Stimulated activated naive CD8-positive, alpha-beta T cell treated with anti-CD3 and anti-CD28 coated beads, Interleukin-15, Interleukin-2, amounts not matched to agents 100 ng/mL and 50 ng/mL, for 24 hours (primary cell): ENCODE measurements around the gene CPB2.

Source experiments
- H3K27ac Mint-ChIP-seq: one replicate; pipeline ENCODE4 v1.8.0; 2021; ENCODE audit warnings: mild to moderate bottlenecking, mixed read lengths
- H3K27me3 Mint-ChIP-seq: one replicate; pipeline ENCODE4 v1.8.0; 2021; ENCODE audit warnings: mixed read lengths
- H3K36me3 Mint-ChIP-seq: one replicate; pipeline ENCODE4 v1.8.0; 2021; ENCODE audit warnings: low read depth, mixed read lengths
- H3K4me1 Mint-ChIP-seq: one replicate; pipeline ENCODE4 v1.8.0; 2021; ENCODE audit warnings: low read depth, mixed read lengths
- H3K4me3 Mint-ChIP-seq: one replicate; pipeline ENCODE4 v1.8.0; 2021; ENCODE audit warnings: mild to moderate bottlenecking, mixed read lengths
- H3K9me3 Mint-ChIP-seq: one replicate; pipeline ENCODE4 v1.8.0; 2021; ENCODE audit warnings: mixed read lengths

CPB2 gene

DNA sequence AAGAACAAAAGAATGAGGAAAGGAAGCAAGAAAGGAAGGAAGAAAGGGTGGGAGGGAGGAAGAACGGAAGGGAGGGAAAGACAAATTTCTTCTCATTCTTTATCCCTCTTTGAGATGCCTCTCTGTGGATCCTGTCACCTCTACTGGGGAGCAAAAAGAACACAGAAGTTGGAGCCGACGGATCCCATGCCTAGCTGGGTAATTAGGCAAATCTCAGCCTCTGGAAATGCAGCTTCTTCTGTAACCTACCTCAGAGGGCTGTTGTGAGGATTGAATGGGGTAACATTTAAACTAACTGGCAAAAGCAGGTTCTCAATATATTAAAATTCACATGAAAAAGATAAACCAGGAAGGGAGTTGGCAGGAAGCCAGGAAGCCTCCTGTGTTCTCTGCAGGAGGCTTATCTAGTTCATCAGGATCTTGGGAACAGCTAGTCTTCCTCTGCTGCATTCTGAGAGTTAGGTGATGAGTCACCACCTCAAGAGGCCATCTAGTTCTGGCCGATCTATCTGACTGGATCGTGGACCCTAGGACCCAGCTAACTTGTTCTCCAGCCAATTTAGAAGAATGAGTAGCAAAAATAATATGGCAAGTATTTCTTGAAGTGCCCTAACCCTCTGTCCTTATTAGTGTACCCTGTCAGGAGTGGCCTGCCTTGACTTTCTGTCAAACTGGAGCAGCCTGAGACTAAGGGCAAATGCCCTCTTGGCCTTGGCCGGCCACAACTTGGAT lies 15.2 kb upstream of the CPB2 start:
- H3K4me1 Mint-ChIP-seq, result peaks cover 15% of the 10 kb centered on the region
- no peaks in the 10 kb centered on the region for H3K27me3 Mint-ChIP-seq
- no peak overlapping the region for H3K4me3 Mint-ChIP-seq
- peaks cover 2% of the 10 kb centered on the region for H3K36me3 Mint-ChIP-seq
- no peaks in the 10 kb centered on the region for H3K9me3 Mint-ChIP-seq
- no peak overlapping the region for H3K27ac Mint-ChIP-seq

DNA sequence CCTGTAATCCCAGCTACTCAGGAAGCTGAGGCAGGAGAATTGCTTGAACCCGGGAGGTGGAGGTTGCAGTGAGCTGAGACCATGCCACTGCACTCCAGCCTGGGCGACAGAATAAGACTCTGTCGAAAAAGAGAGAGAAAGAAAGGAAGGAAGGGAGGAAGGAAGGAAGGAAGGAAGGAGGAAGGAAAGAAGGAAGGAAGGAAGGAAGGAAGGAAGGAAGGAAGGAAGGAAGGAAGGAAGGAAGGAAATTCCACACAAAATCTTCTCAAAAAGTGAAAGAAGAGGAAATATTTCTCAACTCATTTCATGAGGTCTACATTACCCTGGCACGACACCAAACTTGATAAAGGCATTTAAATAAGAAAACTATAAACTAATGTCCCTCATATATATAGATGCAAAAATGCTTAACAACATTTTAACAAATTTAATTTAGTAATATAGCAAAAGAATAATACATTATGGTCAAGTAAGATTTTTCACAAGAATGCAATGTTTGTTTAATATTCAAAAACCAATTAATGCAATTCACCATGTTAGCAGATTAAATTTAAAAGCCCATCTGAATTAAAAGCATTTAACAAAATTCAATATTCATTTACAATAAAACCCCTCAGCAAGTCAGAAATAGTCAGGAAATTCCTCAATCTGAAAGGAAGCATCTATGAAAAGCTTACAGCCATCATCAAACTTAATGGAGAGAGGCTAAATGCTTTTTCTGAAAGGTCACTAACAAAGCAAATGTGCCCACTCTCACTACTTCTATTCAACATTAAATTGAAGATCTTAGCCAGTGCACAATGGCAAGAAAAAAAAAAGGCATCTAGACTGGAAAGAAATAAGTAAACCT lies 12.0 kb upstream of the CPB2 start:
- Mint-ChIP-seq H3K27ac (no peak overlapping the region), H3K4me1 (no peaks in the 10 kb centered on the region), H3K36me3 (no peaks in the 10 kb centered on the region), H3K4me3 (no peak overlapping the region), H3K9me3 (no peaks in the 10 kb centered on the region), H3K27me3 (peaks cover 3% of the 10 kb centered on the region)

DNA sequence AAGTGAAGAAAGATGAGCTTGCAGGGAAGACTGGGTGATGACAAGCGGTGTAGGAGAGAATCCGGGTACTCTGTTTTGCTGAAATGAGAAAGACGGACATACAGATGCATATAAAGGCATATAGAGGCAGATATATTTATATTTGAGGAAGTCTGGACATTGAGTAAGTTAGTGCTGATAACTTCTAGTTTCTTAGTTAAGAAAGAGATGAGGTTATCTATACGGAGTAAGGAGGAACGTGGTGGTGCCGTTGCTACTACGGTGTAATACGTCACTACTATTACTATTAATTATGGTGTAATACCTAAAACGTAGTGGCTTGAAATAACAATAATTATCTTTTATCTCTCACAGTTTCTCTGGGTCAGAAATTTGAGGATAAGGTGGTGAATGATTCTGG lies 9.8 kb upstream of the CPB2 start:
- Mint-ChIP-seq H3K4me3 (no peak overlapping the region), H3K27ac (no peak overlapping the region), H3K27me3 (peaks cover 9% of the 10 kb centered on the region), H3K9me3 (no peaks in the 10 kb centered on the region), H3K36me3 (no peaks in the 10 kb centered on the region), H3K4me1 (no peaks in the 10 kb centered on the region)

DNA sequence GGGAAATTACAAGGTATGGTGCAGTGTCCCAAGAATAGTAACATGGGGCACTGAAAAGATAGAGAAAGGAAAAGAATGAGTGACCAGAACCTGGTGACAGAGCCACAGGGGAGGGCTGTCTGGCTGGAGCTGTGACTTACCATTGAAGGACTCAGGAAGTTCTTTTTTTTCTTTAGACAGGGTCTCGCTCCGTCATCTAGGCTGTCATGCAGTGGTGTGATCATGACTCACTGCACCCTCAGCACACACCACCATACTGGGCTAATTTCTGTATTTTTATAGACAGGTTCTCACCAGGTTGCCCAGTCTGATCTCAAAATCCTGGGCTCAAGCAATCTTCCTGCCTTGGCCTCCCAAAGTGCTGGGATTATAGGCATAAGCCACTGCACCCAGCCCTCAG lies 8.8 kb upstream of the CPB2 start:
- Mint-ChIP-seq H3K4me1 (no peaks in the 10 kb centered on the region), H3K4me3 (no peak overlapping the region), H3K9me3 (no peaks in the 10 kb centered on the region), H3K27ac (no peak overlapping the region), H3K36me3 (no peaks in the 10 kb centered on the region), H3K27me3 (peaks cover 15% of the 10 kb centered on the region)

DNA sequence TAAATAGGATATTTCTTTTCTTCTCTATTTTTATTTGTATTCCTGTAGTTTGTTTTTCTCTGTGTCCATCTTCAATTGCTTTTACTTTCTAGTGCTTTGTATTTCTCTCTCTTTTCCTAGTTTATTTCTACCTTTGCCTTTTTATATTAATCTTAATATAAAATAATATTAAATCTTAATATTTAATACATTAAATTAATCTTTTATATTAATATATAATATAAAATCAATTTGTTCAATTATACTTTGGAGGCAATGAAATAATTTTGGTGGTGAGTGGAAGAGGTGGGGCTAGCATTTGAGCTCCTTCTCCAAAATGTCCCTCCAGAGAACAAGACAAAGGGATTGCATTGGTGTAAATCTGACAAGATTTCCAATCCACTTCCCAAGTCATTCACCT lies 6.3 kb upstream of the CPB2 start:
- Mint-ChIP-seq H3K36me3 (no peaks in the 10 kb centered on the region), H3K4me3 (no peak overlapping the region), H3K4me1 (peaks cover 7% of the 10 kb centered on the region), H3K9me3 (no peaks in the 10 kb centered on the region), H3K27ac (no peak overlapping the region), H3K27me3 (peaks cover 16% of the 10 kb centered on the region)

DNA sequence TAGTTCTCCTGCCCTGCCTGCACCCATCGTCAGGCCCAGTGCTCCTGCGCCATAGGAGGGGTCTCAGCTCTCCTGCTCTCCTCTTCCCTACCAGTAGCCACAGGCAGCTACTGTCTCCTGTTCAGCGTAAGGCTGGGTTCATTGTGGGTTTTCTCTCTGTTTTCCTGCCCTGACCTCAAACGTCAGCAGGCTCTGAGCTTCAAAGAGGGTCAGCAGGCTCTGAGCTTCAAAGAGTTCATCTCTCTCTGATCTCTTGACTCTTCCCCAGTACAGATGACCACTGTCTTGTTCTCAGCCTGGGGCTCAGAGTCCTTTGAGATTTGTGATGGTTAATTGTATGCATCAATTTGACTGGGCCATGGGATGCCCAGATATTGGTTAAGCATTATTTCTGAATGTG lies 4.6 kb upstream of the CPB2 start:
- H3K27me3 Mint-ChIP-seq, result peaks cover 16% of the 10 kb centered on the region
- H3K36me3 Mint-ChIP-seq, result no peaks in the 10 kb centered on the region
- no peaks in the 10 kb centered on the region for H3K9me3 Mint-ChIP-seq
- H3K4me1 Mint-ChIP-seq, result peaks cover 9% of the 10 kb centered on the region
- no peak overlapping the region for H3K27ac Mint-ChIP-seq
- no peak overlapping the region for H3K4me3 Mint-ChIP-seq

DNA sequence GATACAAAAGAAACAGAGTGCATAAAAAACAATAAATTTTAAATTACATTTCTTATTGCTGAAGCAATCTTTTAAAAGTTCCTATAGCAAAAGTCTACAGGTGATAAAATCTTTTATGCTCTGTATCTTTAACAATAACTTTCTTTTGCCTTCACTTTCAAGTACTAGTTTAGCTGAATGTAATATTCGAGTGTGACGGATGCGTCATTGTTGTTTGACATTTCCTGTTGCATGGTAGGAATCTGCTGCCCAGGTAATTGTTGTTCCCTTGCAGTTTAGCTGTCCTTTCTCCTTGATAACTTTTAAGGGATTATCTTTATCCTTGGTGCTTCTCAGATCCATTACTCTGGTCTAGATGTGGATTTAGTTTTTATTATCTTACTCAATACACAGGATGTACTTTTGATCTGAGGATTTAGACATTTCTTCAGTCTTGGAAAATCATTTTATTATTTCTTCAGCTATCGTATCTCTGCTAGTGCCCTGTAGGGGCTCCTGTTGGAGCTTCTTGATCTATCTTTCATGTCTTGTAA lies 2.1 kb upstream of the CPB2 start:
- Mint-ChIP-seq H3K36me3 (no peaks in the 10 kb centered on the region), H3K27me3 (peaks cover 13% of the 10 kb centered on the region), H3K4me3 (no peak overlapping the region), H3K9me3 (no peaks in the 10 kb centered on the region), H3K4me1 (peaks cover 9% of the 10 kb centered on the region), H3K27ac (no peak overlapping the region)

DNA sequence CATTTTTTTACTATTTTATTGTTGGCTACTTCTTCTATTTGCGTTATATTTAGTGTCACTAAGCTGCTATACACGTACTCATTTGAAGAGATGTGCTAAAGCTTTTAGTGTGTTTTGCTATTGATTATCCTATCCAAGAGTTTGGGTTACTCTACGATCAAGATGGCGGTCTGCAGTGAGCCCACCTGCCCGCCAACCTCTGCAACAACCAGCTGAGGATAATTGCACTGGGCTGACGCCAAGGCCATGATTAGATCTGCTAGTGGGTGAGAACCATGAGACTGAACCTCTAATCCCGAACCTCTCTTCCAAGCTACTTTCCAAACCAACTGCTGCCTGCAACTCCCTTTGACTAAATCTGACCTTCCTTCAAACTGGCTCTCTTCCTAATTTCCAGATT lies 1.8 kb downstream of the CPB2 start:
- H3K27me3 Mint-ChIP-seq, result no peaks in the 10 kb centered on the region
- H3K4me1 Mint-ChIP-seq, result peaks cover 9% of the 10 kb centered on the region
- H3K36me3 Mint-ChIP-seq, result no peaks in the 10 kb centered on the region
- no peaks in the 10 kb centered on the region for H3K9me3 Mint-ChIP-seq
- no peak overlapping the region for H3K4me3 Mint-ChIP-seq
- H3K27ac Mint-ChIP-seq, result no peak overlapping the region

DNA sequence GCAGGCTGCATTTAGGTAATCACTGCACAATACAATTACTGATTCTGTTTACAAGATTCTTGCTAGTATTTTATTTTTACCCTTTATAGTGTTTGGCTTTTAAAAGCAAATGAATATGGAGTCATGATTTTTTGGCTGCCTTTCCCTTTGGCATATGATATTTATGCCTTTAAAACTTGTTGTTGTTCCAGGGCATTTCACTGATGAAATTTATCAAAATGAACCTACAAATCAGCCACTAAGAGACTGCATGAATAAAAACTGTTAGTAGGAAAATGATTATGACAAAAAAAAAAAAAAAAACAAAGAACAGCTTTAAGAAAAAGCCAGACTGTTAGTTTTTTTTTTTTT lies 2.6 kb downstream of the CPB2 start:
- H3K4me1 Mint-ChIP-seq, result peaks cover 8% of the 10 kb centered on the region

DNA sequence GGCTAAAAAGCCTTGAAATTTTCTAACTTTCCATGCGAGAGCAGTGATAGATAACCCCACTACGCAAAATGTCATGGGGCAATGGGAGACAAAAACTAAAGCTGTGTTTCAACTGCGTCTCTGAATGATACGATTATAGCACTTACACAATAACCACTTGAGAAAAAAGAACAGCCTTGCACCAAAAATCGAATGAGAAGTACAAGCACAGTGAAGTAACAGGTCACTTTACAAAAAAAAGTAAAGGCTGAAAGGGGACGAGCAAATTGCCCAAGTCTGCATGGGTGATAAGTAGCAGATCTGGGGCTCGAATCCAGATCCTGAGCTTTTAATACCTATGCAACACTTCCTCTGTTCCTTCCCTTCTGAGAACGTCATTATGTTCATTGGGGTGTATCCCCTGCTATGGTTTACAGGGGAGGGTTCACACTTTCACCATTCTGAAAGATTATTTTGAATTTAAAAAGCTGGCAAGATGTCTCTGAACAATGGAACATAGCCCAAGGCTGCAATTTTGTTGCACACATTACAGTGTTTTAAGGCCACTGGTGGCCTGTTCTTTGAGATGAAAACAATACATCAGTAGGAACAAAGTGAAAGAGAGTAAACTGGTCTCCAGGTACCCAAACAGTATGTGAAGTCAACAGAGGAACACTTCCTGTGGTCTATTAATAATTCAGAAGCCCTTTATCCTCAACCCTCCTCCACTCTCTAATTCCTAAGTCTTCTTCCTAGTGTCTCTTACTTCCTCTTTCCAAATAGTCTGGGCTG lies 3.2 kb downstream of the CPB2 start:
- Mint-ChIP-seq H3K27ac (no peak overlapping the region), H3K27me3 (no peaks in the 10 kb centered on the region), H3K9me3 (no peaks in the 10 kb centered on the region), H3K4me1 (peaks cover 3% of the 10 kb centered on the region), H3K36me3 (no peaks in the 10 kb centered on the region), H3K4me3 (no peak overlapping the region)

More for the DNA sequence above, 2.6 kb downstream of the CPB2 start:
- no peak overlapping the region for H3K27ac Mint-ChIP-seq
- no peaks in the 10 kb centered on the region for H3K27me3 Mint-ChIP-seq
- H3K4me3 Mint-ChIP-seq, result no peak overlapping the region
- no peaks in the 10 kb centered on the region for H3K36me3 Mint-ChIP-seq
- no peaks in the 10 kb centered on the region for H3K9me3 Mint-ChIP-seq

DNA sequence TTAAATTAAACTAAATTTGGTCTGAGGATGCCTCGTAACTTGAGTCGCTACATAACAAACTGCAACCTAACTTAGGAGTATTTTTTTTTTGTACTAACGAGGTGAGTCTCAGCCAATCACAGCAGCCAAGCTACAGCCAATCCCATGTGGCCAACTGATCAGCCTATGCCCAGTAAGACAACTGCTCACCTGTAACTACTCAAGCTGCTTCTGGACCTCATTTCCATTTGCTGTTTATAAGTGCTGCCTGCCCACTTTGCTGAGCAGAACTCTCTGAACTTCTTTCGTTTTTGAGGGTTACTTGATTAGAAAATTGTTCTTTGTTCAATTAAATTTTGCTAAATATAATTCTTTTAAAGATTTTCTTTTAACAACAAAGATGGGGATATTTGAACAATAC lies 3.8 kb downstream of the CPB2 start:
- H3K4me1 Mint-ChIP-seq, result peaks cover under 1% of the 10 kb centered on the region
- H3K36me3 Mint-ChIP-seq, result no peaks in the 10 kb centered on the region
- no peak overlapping the region for H3K27ac Mint-ChIP-seq
- H3K9me3 Mint-ChIP-seq, result no peaks in the 10 kb centered on the region
- H3K27me3 Mint-ChIP-seq, result no peaks in the 10 kb centered on the region
- no peak overlapping the region for H3K4me3 Mint-ChIP-seq

DNA sequence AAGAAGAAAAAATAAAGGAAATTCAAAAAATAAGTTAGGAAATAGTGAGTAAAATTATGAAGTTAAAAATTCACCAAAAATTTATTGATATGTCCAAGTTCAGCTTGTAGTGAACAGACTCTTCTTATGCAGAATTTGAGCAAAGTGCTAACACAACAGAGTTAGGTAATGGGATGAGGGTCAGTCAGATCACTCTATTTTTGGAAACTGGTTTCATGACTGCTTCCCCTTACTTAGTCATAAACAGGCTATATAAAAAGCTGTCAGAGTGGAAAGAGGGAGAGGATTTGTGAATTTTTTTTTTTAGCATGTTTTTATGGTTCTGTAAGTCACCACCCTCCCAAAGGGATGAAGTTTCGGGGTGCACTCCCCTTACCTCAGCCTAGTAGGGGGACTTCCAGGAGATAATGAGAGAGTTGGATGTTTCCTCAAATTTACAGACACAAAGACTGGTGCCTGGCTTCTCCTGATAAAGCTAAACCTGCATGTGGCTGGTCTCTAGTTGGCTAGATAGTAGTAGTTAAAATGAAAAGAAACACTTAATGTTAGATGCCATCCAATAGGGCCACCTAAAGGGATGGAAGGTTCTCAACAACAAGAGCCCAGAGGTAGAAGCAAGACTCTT lies 4.5 kb downstream of the CPB2 start:
- Mint-ChIP-seq H3K4me3 (no peak overlapping the region), H3K9me3 (no peaks in the 10 kb centered on the region), H3K27me3 (no peaks in the 10 kb centered on the region), H3K27ac (no peak overlapping the region), H3K4me1 (no peaks in the 10 kb centered on the region), H3K36me3 (no peaks in the 10 kb centered on the region)

DNA sequence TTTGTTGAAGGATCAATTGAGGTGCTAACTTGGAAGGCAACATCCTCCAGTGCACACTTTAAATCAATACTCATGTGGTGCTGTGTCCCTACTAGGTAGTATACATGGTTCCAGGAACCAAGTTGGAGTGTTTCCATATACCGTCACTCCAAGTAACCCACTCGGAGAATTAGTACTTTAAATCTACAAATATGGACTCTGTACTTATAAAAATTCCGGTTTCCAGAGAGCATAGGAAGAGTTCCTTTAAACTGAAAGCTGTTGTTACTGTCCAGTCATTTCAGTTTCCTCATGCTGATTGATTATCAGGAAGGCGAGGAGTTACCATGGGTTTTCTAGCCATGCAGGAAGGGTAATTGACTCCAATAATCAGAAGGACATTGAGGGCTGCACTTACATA lies 7.2 kb downstream of the CPB2 start:
- H3K27ac Mint-ChIP-seq, result no peak overlapping the region
- H3K27me3 Mint-ChIP-seq, result peaks cover 4% of the 10 kb centered on the region
- no peak overlapping the region for H3K4me3 Mint-ChIP-seq
- no peaks in the 10 kb centered on the region for H3K9me3 Mint-ChIP-seq
- no peaks in the 10 kb centered on the region for H3K4me1 Mint-ChIP-seq
- no peaks in the 10 kb centered on the region for H3K36me3 Mint-ChIP-seq

DNA sequence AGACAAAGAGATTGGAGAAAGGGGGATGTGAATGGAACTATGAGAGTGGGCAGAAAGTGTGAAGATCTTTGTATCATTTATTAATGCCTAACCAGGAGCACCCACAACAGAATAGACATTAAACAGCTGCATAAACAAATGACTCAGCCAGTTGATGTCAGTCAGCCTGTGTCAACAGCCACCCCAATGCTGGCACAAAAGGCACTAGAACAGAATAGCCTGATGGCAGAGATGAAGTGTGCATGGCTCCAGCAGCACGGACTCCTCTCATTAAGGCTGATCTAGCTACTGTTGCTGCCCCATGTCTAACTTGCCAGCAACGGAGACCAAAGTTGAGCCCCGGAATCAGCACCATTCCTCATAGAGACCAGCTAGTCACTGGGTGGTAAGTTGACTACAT lies 7.8 kb downstream of the CPB2 start:
- Mint-ChIP-seq H3K36me3 (no peaks in the 10 kb centered on the region), H3K27ac (no peak overlapping the region), H3K4me1 (no peaks in the 10 kb centered on the region)

DNA sequence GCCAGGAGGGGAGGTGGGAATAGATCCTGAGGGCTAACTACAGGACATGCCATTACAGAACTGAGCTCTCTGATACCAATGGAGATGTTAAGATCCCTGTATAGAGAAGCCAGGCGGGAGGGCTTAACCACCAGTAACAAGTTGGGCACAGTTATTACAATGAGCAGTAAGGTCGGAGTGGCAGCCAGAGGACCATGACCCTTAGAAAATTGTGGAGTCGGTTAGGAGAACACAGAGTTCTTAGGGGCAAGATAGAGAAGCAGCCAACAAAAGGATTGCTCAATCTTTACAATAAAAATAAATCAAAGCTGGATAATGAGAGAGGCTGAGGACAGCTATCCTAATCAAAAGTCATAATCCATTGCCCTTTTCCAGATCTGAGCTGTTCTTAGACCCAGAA lies 10.4 kb downstream of the CPB2 start:
- Mint-ChIP-seq H3K27me3 (peaks cover 8% of the 10 kb centered on the region), H3K4me3 (no peak overlapping the region), H3K4me1 (no peaks in the 10 kb centered on the region), H3K27ac (no peak overlapping the region), H3K36me3 (no peaks in the 10 kb centered on the region), H3K9me3 (no peaks in the 10 kb centered on the region)

More for the DNA sequence above, 7.8 kb downstream of the CPB2 start:
- H3K4me3 Mint-ChIP-seq, result no peak overlapping the region
- H3K9me3 Mint-ChIP-seq, result no peaks in the 10 kb centered on the region
- peaks cover 8% of the 10 kb centered on the region for H3K27me3 Mint-ChIP-seq
